GM19455 (cell line): ENCODE measurements around the gene FGF7.
"Not testable (repeated sequence)": the region's sequence is repeated elsewhere in the genome, so short reads cannot be mapped to it uniquely, and the experiment has no call there.

Source experiments
- ATAC-seq: cut with Tn5 transposase; IDR thresholded peaks from one replicate; pipeline ENCODE4 v1.9.1; 2021; ENCODE audit not compliant: unreplicated experiment

FGF7 gene

DNA sequence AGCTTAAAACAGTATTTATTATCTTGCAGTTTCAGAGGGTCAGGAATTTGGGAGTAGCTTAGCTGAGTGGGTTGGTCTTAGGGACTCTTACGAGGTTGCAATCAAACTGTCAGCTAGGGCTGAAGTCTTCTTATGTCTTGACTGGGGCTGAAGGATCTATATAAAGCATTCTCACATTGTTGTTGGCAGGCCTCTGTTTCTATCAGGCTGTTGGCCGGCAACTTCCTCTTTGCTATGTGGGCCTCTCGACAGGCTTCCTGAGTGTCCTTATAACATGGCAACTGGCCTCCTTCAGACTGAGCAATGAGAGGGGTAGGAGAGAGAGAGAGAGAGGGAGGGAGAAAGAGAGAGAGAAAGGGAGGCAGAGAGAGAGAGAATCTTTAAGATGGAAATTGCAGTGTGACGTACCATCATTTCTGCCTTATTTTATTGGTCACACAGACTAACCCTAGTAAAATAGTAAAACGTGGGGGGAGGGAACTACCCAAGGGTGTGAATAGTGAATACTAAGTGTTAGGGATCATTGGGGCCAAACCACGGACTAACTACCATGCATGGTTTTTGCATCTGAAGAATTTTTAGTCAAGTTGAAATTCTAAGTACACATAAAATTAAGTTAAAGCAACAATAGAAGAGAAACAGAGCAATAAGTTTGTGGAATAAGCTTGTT lies 16.1 kb downstream of the FGF7 start:
- ATAC-seq, result no peak

DNA sequence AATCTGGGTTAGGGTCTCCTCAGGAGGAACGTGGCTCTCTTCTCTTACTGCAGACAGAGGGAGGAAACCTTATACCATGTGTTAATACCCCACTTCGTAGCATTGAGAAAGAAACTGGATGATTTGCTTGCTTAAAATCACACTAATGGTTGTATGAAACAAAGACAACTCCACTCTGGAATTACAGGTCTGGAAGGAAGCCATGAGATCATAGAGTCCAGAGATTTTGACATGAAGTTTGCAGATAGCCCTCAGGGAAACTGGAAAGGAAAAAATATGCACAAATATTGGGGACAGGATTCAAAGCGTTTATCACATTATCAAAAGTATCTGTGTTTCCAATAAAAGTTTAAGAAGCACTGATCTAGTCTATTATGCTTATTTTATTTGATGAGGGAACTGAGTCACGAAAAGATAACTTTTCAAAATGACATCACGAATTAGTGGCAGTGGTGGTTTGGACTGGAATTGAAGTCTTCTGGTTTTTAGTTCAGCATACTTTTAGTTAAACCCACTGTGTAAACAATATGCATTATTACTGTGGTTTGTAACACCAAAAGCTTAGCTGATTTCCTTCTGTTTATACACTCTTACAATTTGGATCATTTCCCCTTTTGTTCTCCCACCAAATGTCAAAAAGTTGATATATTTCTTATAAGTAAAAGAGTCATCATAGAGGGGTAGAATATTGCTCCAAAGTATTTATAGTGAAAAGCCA lies 16.8 kb downstream of the FGF7 start:
- no peak for ATAC-seq

DNA sequence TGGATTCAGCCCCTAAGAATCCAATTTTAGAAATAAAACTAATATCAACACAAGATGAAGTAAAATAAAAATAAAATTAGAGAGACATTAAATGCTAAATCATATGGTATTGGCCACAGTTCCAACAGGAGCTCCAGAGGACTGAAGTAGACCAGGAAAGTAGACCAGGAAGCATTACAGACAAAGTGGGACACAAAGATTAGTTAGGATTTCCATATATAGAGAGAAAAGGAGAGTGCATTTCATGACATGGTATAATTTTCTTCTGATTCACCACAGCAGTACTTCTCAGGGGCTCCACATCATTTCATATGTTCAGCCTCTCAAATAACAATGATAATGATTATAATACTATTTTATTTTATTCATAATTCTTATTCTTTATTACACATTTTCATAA lies 18.3 kb downstream of the FGF7 start:
- ATAC-seq, result no peak

DNA sequence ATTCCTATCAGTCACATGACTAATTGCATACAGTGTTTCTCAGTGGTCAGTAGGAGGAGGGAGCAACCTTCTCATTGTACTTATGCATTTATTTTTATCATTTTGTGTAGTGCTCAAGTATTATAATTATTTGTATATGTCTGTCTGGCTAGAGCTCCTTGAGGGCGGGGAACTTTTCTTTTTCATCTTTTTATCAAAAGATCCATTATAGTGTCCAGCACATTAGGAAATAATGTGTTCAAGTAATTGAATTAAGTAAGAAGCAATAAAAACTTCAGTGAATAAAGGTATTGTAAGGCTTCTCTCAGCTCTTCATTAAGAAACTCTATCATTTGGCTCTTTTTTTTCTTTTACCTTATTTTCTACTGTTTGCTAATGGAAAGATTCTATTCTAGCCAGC lies 18.8 kb downstream of the FGF7 start:
- no peak for ATAC-seq

DNA sequence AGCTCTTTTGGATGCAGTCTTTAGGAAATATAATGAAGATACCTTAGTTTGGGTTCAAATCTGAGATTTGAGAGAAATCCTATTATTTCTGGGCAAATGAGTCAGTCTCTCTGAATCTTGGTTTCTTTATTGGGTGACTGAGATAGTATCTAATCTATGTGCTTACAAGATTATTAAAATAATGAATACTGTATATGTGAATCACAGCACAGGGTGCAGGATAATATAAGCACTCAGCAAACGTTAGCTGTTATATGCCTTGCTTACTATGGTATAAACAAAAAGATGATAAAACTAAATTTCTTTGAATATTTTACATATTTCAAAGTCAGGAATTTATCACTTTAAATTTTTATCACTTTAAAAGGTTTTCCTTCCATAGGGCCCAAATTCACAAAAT lies 29.6 kb downstream of the FGF7 start:
- ATAC-seq, result no peak

DNA sequence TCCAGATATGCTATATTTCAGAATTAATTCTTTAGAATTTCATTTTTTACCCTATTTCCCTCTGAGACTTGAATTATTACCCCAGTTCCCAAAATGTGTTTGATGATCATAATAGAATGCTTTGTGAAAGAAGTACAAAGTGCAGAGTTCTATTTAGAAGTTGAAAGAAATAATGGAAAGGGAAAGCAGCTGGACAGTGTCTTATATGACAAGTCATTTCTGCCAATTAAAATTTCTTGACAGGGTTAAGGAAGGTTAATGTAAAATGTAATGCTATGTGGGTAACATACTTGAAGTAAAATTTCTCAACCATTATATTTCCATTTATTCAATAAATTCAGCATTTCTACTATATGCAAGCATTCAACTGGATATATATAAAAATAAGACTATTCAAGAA lies 33.1 kb downstream of the FGF7 start:
- no peak for ATAC-seq

DNA sequence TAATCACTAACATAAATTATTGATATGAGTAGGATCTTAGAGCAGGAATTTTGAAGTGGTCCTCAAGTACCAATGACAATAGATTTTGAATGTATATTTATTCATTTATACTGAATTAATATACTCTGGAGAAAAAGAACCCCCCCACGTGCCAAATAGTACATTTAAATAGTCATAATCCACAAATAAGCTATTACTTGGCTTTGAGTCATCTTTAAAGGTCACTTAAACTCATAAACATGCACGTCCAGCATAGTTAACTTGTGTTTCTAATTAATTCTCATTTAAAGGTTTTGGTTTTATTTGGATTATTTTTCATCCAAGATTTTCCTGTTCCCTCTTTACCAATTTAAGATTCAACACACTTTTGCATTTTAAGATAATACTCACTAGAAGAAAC lies 35.1 kb downstream of the FGF7 start:
- ATAC-seq, result no peak

DNA sequence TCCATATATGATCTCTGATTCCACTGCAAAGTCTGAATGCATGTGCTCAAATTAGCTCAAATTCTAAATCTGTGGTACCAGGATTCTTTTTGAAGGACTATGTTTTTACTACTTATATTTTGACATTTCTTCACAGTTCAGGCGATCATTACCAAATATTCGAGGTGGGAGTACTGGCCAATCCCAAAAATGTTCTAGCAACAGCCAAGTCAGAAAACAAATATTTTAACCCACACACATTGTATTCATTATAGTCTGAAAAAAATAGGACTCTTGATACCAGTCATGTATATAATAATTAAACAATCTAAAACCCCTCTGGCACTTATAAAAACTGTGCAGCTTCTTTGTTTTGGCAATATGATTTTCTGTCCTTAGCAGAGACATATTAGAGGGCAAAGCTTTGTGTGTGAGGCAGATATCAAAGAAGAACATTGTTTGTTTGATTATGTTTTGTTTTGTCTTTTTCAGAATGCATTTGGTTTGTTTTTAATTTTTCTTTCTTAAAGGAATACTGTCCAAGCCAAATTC lies 37.4 kb downstream of the FGF7 start:
- no peak for ATAC-seq

DNA sequence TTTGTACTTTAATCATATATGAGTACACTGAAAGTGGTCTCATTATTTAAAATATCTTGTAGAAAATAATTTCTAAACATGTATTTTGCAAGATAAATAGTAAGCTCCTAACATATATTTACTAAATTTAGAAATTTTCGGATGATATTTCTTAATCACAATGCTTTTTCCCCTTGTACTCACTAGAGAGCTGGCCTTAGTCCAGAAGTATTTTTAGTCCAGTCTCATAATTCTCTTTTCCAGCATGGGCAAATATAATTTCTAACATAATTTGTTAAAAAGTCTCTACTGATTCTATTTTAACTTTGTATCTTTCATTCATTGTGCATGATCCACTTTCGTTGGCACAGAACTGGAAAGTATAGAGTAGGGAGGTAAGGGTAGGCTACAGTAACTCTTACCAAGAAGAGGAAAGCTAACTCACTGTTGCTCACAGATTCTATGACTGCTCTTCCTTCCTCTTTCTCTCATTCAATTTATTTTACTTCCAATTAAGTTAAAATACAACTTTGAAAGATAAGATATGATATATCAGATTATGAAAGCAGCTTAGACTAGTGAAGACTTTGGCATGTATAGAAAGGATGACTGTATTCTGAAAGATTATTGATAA lies 39.3 kb downstream of the FGF7 start:
- ATAC-seq, result no peak

DNA sequence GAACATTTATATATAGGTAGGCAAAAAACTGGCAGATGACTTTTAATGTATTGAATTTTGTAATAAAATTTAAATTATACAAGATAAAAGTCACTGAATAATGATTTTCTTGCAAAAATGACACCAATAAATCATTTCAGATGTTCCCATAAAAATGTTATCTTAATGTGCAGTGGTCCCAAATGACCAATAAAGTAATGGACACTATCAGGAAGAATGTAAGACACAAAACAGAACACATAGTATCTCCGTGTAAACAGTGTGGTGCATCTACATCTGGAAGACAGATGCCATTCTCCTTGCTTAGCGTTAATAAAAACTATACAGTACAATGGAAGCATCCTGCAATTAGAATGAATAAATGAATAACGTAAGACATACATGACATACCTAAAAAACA lies 41.5 kb downstream of the FGF7 start:
- ATAC-seq, result no peak

DNA sequence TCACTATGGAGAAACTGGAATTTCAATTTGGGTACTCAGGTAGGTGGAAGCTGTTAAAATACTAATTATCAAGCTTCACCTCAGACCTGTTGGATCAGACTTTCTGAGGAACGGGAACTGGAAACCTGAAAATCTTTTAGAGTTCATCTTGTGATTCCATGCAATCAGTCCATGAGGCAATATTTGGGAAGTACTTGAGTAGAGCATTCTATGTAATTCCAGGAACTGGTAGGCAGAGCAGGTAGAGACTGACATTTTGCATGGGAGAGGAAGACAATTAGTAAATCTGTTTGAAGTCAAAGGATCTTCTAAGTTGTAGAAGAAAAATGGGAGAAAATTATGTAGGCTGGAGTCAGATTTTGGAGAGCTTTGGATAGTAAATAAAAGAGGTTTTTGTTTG lies 43.1 kb downstream of the FGF7 start:
- ATAC-seq, result no peak

DNA sequence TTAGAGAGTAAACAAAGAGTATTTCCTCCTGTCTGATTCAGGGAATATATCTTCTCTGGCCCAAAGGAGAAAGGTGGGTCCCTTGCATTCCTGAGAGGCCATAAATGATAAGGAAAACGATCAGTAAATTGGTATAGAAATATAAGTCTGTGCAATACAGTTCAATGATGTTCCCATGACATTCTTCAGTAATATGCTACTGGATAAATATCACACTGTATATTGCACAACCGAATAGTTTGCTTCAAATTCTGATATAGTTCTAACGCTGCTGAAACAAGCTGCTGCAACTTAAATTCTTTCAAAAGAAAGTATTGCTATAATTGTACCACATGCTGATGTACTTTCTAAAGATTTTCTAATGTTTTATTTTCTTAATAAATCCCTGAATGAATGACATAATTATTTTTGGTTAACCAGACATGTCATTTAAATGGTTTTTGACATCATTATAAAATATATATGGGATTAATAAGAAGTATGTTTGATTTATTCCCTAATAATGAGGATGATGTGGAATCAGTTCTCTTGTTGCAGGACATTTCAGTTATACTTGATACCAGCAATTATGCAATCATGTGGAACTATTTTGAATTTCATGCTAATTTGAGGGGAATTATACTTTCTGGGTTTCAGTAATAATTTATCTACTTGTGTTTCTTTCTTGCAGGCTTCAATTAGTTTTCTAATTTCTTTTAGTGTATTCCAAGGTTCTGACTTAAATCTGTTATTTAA lies 44.9 kb downstream of the FGF7 start:
- ATAC-seq, result no peak

DNA sequence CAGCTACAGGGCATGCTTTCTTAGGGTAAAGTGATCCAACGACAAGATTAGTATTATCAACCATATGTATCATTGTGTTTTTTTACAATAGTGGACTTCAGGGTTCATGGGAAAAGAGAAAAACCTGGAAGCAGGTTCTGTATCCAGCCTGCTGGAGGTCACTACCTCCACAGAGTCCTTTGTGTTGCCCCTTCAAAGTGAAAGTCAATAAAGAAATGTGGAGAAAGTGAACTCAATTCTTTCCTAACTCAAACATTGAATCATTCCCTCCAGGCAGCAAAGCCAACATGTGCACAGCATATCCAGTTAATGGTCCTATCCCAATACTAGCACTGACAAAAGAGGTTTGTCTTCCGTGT lies 45.4 kb downstream of the FGF7 start:
- no peak for ATAC-seq

DNA sequence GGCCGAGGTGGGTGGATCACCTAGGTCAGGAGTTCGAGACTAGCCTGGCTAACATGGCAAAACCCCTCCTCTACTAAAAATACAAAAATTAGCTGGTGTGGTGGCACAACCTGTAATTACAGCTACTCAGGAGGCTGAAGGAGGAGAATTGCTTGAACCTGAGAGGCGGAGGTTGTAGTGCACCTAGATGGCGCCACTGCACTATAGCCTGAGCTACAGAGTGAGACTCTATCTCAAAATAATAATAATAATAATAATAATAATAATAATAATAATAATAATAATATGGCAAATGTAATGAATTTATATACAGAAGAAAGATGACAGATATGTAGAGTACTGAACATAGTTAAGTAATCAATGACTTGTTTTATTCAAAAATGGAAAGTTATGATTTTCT lies 48.2 kb downstream of the FGF7 start:
- not testable (repeated sequence) for ATAC-seq

DNA sequence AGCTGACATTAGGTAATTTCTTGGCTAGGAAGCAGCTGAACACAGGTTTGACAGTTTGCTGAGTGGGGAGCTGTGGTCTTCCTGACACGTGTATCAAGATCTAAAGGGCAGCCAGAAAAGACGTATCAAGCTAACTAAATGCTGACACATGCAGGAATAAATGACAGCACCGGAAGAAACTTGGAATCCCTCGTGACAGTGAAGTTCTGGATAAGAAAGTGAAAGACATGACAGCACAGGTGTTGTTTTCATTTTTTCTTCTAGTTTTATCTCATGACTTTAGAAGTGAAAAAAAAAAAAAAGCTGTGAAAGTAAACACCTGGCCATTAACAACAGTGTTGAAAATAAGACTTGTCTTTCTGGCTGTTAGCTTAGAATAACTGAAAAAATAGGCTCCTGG lies 48.7 kb downstream of the FGF7 start:
- peak; percentile 69 for ATAC-seq

DNA sequence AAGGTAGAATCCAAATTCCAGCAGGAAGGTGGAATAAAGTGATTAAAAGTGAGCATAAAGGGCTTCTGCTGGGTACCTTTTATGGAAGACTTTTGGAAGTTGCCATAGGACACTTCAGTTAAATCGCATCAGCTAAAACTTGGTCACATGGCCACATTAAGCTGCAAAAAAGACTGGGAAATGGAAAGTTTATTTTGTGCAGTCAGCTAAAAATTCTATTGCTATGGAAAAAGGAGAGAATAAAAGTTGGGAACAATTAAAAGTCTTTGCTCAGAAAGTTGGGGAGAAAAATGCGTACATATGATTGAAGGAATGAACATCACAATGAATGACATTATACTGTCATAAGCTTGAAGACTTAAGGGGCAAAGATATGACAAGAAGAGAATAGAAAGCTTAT lies 49.3 kb downstream of the FGF7 start:
- no peak for ATAC-seq

DNA sequence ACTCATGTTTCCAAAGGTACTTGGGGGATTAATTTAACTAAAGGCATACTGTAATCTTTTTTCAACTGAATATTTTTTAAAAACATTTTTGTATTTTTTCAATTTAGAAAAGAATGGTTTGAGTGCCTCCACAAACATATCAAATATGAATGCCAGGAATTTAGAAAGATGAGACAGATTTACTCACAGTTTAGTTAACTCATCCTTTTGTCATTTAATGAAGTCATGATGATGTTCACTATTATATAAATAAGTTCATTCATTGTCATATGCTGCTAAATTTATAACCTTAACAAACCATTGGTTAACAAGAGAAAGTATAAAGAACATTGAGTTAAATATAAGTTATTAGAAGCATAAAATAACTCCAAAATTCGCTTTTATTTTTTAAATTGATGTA lies 50.0 kb downstream of the FGF7 start:
- ATAC-seq, result no peak

DNA sequence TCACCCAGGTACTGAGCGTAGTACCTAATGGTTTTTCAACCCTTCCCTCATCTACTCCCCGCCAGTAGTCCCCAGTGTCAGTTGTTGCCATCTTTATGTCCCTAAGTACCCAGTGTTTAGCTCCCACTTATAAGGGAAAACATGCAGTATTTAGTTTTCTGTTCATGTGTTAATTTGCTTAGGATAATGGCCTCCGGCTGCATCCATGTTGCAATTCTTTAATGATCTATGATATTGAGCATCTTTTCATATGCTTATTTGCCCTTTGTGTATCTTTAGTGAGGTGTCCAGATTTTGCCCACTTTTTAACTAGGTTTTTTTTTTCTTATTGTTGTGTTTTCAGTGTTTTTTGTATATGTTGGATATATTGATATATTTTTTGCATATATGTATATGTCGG lies 55.0 kb downstream of the FGF7 start:
- ATAC-seq, result not testable (repeated sequence)

DNA sequence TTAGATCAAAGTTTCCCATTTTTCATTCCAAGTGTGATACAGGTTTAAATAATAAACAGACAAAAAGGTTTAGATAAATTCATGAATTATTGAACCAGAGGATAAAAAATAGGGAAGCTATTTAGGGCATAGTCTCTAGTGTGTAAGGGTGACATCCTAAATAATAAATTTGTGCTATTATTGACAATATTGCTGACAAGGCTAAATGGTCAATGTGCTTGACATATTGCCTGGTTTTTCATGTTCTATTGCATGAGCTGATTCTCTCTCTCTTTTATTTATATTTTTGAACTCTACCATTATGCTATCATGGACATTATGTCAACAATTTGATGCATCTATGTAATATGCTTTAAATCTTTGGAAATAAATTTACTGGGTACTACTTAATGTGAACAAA lies 55.9 kb downstream of the FGF7 start:
- ATAC-seq, result not testable (repeated sequence)

DNA sequence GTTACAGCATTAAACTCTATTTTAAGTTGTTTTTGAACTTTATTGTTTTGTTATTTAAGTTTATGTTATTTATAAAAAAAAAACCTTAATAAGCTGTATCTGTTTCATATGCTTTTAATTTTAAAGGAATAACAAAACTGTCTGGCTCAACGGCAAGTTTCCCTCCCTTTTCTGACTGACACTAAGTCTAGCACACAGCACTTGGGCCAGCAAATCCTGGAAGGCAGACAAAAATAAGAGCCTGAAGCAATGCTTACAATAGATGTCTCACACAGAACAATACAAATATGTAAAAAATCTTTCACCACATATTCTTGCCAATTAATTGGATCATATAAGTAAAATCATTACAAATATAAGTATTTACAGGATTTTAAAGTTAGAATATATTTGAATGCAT lies 62.4 kb downstream of the FGF7 start:
- ATAC-seq, result not testable (repeated sequence)

DNA sequence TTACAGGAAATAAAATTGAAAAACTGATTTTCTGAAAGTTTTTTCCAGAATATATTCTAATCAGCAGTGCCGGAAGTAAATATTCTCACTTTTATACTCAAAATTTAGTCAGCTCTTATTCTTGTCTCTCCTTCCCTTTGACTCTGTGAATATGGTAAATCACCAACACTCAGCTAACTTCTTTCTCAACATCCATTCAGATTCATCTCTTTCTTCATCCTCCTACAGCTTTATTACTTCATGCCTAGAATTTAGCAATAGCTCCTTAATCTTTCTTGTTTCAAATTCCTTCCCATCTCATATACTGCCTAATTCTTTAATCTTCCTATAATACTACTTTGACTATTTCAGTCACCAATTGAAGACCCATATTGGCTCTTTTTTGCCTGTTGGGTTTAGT lies 67.9 kb downstream of the FGF7 start:
- ATAC-seq, result no peak

DNA sequence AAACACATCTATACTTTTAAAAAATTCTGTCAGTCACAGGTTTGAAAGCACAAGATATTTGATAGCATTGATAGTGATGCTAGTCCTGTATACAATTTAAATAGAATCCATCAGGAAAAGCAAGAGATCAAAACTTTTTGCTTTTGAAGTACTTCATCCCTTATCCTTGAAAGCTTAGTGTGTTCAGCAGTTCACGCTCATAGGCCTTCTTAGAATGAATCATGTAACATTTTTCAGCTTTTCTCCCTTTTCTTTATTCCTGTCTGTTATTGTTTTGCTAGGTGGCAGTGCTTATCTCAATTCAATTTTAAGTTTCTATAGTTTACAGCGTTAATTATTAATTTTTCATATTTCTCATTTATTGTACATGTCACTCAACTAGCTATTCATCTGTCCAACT lies 69.1 kb downstream of the FGF7 start:
- no peak for ATAC-seq
